Neural cell (in vitro differentiated cells): Measurements from ENCODE around the gene ITGB7. TPM values are rescaled to one million over a fixed set of nuclear protein-coding genes. Genes with fewer than 3 reads are reported as not detected.
"Not testable (repeated sequence)": the region's sequence is repeated elsewhere in the genome, so short reads cannot be mapped to it uniquely, and the experiment has no call there.

Source experiments
- H2AFZ ChIP-seq: fragments of 200-600, 300-800 bp; sonication (generic), shearing (Covaris generic); 2 replicates; pipeline ENCODE4 v1.6.0; 2014; ENCODE audit warnings: low read depth, mild to moderate bottlenecking, antibody characterized with exemption, low read length, moderate library complexity
- H3F3A ChIP-seq: fragments of 200-600 bp; shearing (Covaris generic); 2 replicates; pipeline ENCODE4 v1.6.1; 2016; ENCODE audit warnings: mild to moderate bottlenecking, moderate library complexity, mixed read lengths, antibody characterized with exemption, low read length; ENCODE audit not compliant: insufficient read depth, poor library complexity, severe bottlenecking
- H3K27ac ChIP-seq: fragments of 200-600, 300-800 bp; sonication (generic), shearing (Covaris generic); 2 replicates; pipeline ENCODE4 v1.5.1; 2014; ENCODE audit warnings: mild to moderate bottlenecking, low read length, moderate library complexity
- H3K27me3 ChIP-seq: fragments of 300-800, 200-600 bp; sonication (generic), shearing (Covaris generic); 2 replicates; pipeline ENCODE4 v1.6.0; 2014; ENCODE audit warnings: mild to moderate bottlenecking, low read depth, low read length, moderate library complexity; ENCODE audit not compliant: insufficient read depth
- H3K36me3 ChIP-seq: fragments of 300-800, 200-600 bp; sonication (generic), shearing (Covaris generic); 2 replicates; pipeline ENCODE4 v1.5.1; 2014; ENCODE audit warnings: mild to moderate bottlenecking, antibody characterized with exemption, low read length, moderate library complexity; ENCODE audit not compliant: insufficient read depth
- H3K4me2 ChIP-seq: fragments of 300-800, 200-600 bp; sonication (generic), shearing (Covaris generic); 2 replicates; pipeline ENCODE4 v1.6.0; 2014; ENCODE audit warnings: mild to moderate bottlenecking, low read length
- H3K4me3 ChIP-seq: fragments of 300-800, 200-600 bp; sonication (generic), shearing (Covaris generic); 2 replicates; pipeline ENCODE4 v1.5.1; 2014; ENCODE audit warnings: mild to moderate bottlenecking, low read length, moderate library complexity
- H3K79me2 ChIP-seq: fragments of 200-600 bp; shearing (Covaris generic); replicated peaks from 2 replicates; pipeline ENCODE4 v1.6.0; 2014; ENCODE audit warnings: mild to moderate bottlenecking, low read length, moderate library complexity; ENCODE audit not compliant: insufficient read depth
- H3K9ac ChIP-seq: fragments of 300-800, 200-600 bp; sonication (generic), shearing (Covaris generic); 2 replicates; pipeline ENCODE4 v1.6.1; 2016; ENCODE audit warnings: mild to moderate bottlenecking, low read length, mixed read lengths
- H3K9me2 ChIP-seq: fragments of 200-600 bp; shearing (Covaris generic); 2 replicates; pipeline ENCODE4 v1.6.1; 2016; ENCODE audit warnings: mild to moderate bottlenecking, low read length, mixed read lengths; ENCODE audit not compliant: insufficient read depth
- H3K9me3 ChIP-seq: fragments of 200-600, 300-800 bp; sonication (generic), shearing (Covaris generic); 2 replicates; pipeline ENCODE4 v1.6.1; 2016; ENCODE audit warnings: mild to moderate bottlenecking, mixed run types, low read length, moderate library complexity, mixed read lengths
- H4K20me1 ChIP-seq: fragments of 200-600 bp; shearing (Covaris generic); 2 replicates; pipeline ENCODE4 v1.6.1; 2016; ENCODE audit warnings: mild to moderate bottlenecking, mixed run types; ENCODE audit not compliant: insufficient read depth
- CTCF ChIP-seq: fragments of 450-650 bp; IDR thresholded peaks from 2 replicates; pipeline ENCODE4 v1.5.1; 2014; ENCODE audit warnings: antibody characterized with exemption, mild to moderate bottlenecking, moderate library complexity; ENCODE audit not compliant: poor library complexity, severe bottlenecking
- EP300 ChIP-seq: fragments of 450-650 bp; conservative IDR thresholded peaks from 2 replicates; pipeline ENCODE4 v1.6.1; 2014; ENCODE audit warnings: antibody characterized with exemption, mild to moderate bottlenecking, moderate library complexity; ENCODE audit not compliant: poor library complexity, severe bottlenecking
- EZH2 ChIP-seq: fragments of 200-600, 300-800 bp; shearing (Covaris generic), sonication (generic); IDR thresholded peaks from 2 replicates; pipeline ENCODE4 v1.6.1; 2014; ENCODE audit warnings: antibody characterized with exemption, low read length, borderline replicate concordance, mild to moderate bottlenecking; ENCODE audit not compliant: insufficient read depth, poor library complexity, severe bottlenecking
- MXI1 ChIP-seq: fragments of 450-650 bp; conservative IDR thresholded peaks from 2 replicates; pipeline ENCODE4 v1.6.1; 2014; ENCODE audit warnings: antibody characterized with exemption, mild to moderate bottlenecking; ENCODE audit not compliant: poor library complexity, severe bottlenecking
- POLR2AphosphoS5 ChIP-seq: IDR thresholded peaks from 2 replicates; pipeline ENCODE4 v1.6.1; 2012
- RAD21 ChIP-seq: fragments of 450-650 bp; conservative IDR thresholded peaks from 2 replicates; pipeline ENCODE4 v1.6.1; 2014; ENCODE audit warnings: antibody characterized with exemption, mild to moderate bottlenecking, moderate library complexity
- REST ChIP-seq: IDR thresholded peaks from 2 replicates; pipeline ENCODE4 v1.6.1; 2012; ENCODE audit warnings: borderline replicate concordance
- SMC3 ChIP-seq: fragments of 450-650 bp; conservative IDR thresholded peaks from 2 replicates; pipeline ENCODE4 v1.6.1; 2014; ENCODE audit warnings: antibody characterized with exemption, mild to moderate bottlenecking, moderate library complexity; ENCODE audit not compliant: poor library complexity
- TAF1 ChIP-seq: IDR thresholded peaks from 2 replicates; pipeline ENCODE4 v1.6.1; 2012; ENCODE audit warnings: low read depth
- polyA plus RNA-seq: library from polyadenylated mRNA; depleted of rRNA; stranded (reverse); fragments of >200 nt; gene quantifications from 2 replicates; pipeline ENCODE4 v1.2.3, GENCODE V29; 2014

Gene ITGB7
- polyA plus RNA-seq, 1 donor from 2014 or later = not detected

- Histone ChIP-seq H2AFZ (no peak overlapping the region), H3K27me3 (no peaks in the 10 kb centered on the region), H3K79me2 (no peaks in the 10 kb centered on the region), H3F3A (no peaks in the 10 kb centered on the region), H4K20me1 (no peaks in the 10 kb centered on the region), H3K4me2 (no peak overlapping the region), H3K9me2 (no peaks in the 10 kb centered on the region), H3K36me3 (no peaks in the 10 kb centered on the region), H3K9me3 (no peaks in the 10 kb centered on the region), H3K27ac (no peak overlapping the region), H3K9ac (no peak overlapping the region), H3K4me3 (no peak overlapping the region)
- no peak for TF ChIP-seq REST
Observed at GRCh38 chr12:53169644-53170043, 37.4 kb downstream of the ITGB7 start.

- Histone ChIP-seq H3K9me2 (no peaks in the 10 kb centered on the region), H3K36me3 (no peaks in the 10 kb centered on the region), H3K79me2 (no peaks in the 10 kb centered on the region), H3F3A (no peaks in the 10 kb centered on the region), H3K4me3 (no peak overlapping the region), H3K27me3 (no peaks in the 10 kb centered on the region), H3K27ac (no peak overlapping the region), H3K9me3 (no peaks in the 10 kb centered on the region), H3K4me2 (no peak overlapping the region), H3K9ac (no peak overlapping the region), H4K20me1 (no peaks in the 10 kb centered on the region), H2AFZ (no peak overlapping the region)
- TF ChIP-seq EP300 (no peak), MXI1 (no peak), TAF1 (no peak), EZH2 (no peak), SMC3 (no peak), POLR2AphosphoS5 (no peak), RAD21 (no peak), CTCF (no peak), REST (no peak)
Observed at GRCh38 chr12:53166837-53167236, 40.2 kb downstream of the ITGB7 start.

DNA sequence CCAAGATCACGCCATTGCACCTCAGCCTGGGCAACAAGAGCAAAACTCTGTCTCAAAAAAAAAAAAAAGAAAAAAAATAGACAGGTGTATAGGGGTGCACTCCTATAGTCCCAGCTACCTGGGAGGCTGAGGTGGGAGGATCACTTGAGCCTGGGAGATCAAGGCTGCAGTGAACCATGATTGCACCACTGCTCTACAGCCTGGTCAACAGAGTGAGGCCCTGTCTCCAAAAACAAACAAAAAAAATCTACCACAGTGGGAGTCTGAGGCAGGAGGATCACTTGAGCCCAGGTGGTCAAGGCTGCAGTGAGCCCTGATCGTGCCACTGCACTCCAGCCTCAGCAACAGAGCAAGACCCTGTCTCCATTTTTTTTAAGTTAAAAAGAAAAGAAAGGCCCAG, 44.0 kb downstream of the ITGB7 start:
- H3K27me3 ChIP-seq, H4K20me1 ChIP-seq, H3K79me2 ChIP-seq, H3K36me3 ChIP-seq, H3K4me3 ChIP-seq, H3K9ac ChIP-seq, H2AFZ ChIP-seq, H3K4me2 ChIP-seq, H3K9me3 ChIP-seq, H3F3A ChIP-seq, H3K27ac ChIP-seq, H3K9me2 ChIP-seq: not testable (repeated sequence)
